Astrocyte of the hippocampus (primary cell): ENCODE data around the gene CHCHD3.

ENCODE experiments used
- DNase-seq: peaks from one replicate; pipeline ENCODE4 v3.0.0; 2011; ENCODE audit warnings: low read depth, low spot score

Gene CHCHD3

GRCh38 chr7:132745510-132745909, 336.4 kb downstream of the CHCHD3 start:
- no peak for DNase-seq

GRCh38 chr7:132743974-132744373, 337.9 kb downstream of the CHCHD3 start:
- DNase-seq, result no peak

GRCh38 chr7:132742189-132742612, 339.7 kb downstream of the CHCHD3 start:
- peak; percentile 91 for DNase-seq

- no peak for DNase-seq
Observed at GRCh38 chr7:132740176-132740575, 341.7 kb downstream of the CHCHD3 start.

GRCh38 chr7:132739271-132739955, 342.5 kb downstream of the CHCHD3 start:
- DNase-seq, result peak; percentile 87

- DNase-seq, result peak; percentile 79
Observed at GRCh38 chr7:132738254-132738653, 343.6 kb downstream of the CHCHD3 start.

GRCh38 chr7:132735476-132735875, 346.4 kb downstream of the CHCHD3 start:
- DNase-seq, result no peak
